Epithelial cell of proximal tubule (primary cell): Measurements from ENCODE around the gene EFNA5. TPM values are rescaled to one million over a fixed set of nuclear protein-coding genes. Genes with fewer than 3 reads are reported as not detected.

Experiments
- DNase-seq: peaks from one replicate; pipeline ENCODE4 v3.0.0-alpha.2; 2011; ENCODE audit warnings: low read depth
- H3K4me3 ChIP-seq: 2 replicates; pipeline ENCODE4 v1.5.1; 2011; ENCODE audit warnings: low read depth, mild to moderate bottlenecking, low read length
- total RNA-seq: library from RNA; depleted of rRNA; stranded (reverse); fragments of >200 nt; gene quantifications from 2 replicates; pipeline ENCODE4 v1.2.3, GENCODE V29; 2015
- TF ChIP-seq, protein P1 (sequence below): conservative IDR thresholded peaks from 2 replicates; pipeline ENCODE4 v1.5.1; 2012; ENCODE audit warnings: low read depth, mild to moderate bottlenecking, low read length

Gene EFNA5
- total RNA-seq, 1 donor from 2014 or later, result 28.1 TPM

DNA sequence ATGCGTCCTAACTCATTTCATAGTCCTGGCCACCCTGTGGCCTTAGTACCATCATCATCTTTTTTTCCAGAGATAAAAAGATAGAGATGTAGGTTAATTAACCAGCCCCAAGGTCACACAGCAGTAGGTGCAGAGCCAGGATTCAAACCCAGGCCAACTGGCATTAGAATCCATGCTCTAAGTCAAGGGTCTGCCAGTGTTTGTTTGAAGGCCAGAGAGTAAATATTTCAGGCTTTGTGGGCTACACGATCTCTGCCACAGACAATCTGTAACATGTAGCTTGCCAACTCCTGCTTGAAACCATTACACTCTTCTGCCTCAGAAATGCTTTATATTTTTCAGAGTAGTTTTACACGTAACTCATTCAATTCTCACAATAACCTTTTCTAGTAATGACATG, 119.6 kb downstream of the EFNA5 start:
- DNase-seq, result no peak
- H3K4me3 ChIP-seq, result no peak overlapping the region

DNA sequence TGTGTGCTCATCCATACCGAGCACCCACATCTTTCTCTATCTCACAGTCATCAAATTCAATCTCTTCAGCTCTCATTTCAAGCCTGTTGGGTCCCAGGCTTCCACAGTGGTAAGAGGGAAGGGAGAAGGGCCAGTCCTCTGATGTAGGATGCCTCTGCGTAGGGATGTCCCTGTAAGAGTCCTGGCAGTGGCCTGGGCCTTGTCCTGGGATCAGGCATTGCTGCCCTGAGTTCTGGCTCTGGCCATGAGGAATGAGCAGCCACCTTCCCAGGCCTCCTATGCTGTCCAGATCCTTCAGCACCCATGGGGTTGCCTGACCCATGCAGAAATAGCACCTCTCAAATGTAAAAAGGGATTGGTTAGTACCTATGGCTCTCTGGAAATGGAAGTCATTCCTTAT, 121.2 kb downstream of the EFNA5 start:
- DNase-seq, result no peak
- no peak overlapping the region for H3K4me3 ChIP-seq
- TF ChIP-seq, protein P1, sequence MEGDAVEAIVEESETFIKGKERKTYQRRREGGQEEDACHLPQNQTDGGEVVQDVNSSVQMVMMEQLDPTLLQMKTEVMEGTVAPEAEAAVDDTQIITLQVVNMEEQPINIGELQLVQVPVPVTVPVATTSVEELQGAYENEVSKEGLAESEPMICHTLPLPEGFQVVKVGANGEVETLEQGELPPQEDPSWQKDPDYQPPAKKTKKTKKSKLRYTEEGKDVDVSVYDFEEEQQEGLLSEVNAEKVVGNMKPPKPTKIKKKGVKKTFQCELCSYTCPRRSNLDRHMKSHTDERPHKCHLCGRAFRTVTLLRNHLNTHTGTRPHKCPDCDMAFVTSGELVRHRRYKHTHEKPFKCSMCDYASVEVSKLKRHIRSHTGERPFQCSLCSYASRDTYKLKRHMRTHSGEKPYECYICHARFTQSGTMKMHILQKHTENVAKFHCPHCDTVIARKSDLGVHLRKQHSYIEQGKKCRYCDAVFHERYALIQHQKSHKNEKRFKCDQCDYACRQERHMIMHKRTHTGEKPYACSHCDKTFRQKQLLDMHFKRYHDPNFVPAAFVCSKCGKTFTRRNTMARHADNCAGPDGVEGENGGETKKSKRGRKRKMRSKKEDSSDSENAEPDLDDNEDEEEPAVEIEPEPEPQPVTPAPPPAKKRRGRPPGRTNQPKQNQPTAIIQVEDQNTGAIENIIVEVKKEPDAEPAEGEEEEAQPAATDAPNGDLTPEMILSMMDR, result no peak

More for the DNA sequence above, 119.6 kb downstream of the EFNA5 start:
- TF ChIP-seq, protein P1, result no peak

- DNase-seq, result no peak
- TF ChIP-seq, protein P1, result no peak
- H3K4me3 ChIP-seq, result no peak overlapping the region
These were observed 122.3 kb downstream of the EFNA5 start for GRCh38 chr5:107548477-107548876.

DNA sequence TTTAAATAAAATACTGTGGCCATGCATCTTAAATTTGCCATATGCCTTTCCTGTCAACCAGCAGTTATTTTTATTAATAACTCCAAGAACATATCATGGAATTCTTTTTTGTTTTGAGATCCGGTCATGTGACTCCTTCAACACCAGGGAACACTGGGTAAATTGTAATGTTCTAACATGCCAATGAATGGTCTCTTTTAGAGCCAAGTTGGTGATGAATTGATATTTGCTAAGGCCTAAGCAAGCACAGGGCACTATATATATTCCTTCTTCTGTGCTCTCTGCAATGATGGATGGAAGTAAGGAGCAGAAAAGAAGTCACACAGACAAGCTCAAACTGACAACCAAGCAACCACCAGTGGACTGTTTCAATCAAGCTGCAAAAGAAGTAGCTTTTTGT, 124.0 kb downstream of the EFNA5 start:
- DNase-seq, result no peak
- no peak overlapping the region for H3K4me3 ChIP-seq
- TF ChIP-seq, protein P1, result no peak

DNA sequence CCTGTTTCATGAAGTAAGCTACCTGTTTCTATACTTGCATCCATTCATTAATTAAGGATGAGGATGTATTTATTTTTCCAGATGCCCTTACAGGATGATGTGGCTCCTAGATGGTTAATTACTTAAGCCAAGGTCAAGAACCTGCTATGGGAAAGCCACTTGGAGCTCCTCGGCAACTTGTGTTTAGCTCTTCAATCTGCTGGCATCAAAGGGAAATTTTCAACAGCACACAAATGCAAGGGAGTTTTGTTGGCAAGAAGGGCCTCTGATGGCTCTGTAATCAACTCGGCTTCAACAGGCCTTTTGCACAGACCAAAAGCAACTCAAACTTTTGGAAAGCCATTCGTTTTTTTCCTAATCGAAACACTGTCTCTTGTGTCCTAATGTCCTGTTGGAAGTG, 125.3 kb downstream of the EFNA5 start:
- no peak overlapping the region for H3K4me3 ChIP-seq
- no peak for DNase-seq
- TF ChIP-seq, protein P1, result no peak

GRCh38 chr5:107544967-107545366, 125.8 kb downstream of the EFNA5 start:
- no peak for DNase-seq
- TF ChIP-seq, protein P1, result no peak
- no peak overlapping the region for H3K4me3 ChIP-seq

- no peak for DNase-seq
- TF ChIP-seq, protein P1, result no peak
- H3K4me3 ChIP-seq, result no peak overlapping the region
These were observed 126.3 kb downstream of the EFNA5 start for GRCh38 chr5:107544476-107544875.
